GM06990 (cell line): ENCODE data around the gene CBLC.

Experiments
- DNase-seq: peaks from one replicate; pipeline ENCODE4 v3.0.0-alpha.2; 2011; ENCODE audit not compliant: insufficient read length; ENCODE audit errors: extremely low read depth
- H3K27me3 ChIP-seq: replicated peaks from 2 replicates; pipeline ENCODE4 v1.6.0; 2011; ENCODE audit warnings: low read length; ENCODE audit not compliant: control insufficient read depth, insufficient read depth
- H3K36me3 ChIP-seq: 2 replicates; pipeline ENCODE4 v1.5.1; 2011; ENCODE audit warnings: low read length; ENCODE audit not compliant: control insufficient read depth, insufficient read depth
- H3K4me3 ChIP-seq: replicated peaks from 2 replicates; pipeline ENCODE4 v1.5.1; 2011; ENCODE audit warnings: low read depth, mild to moderate bottlenecking, control low read depth, low read length
- TF ChIP-seq, protein P1 (sequence below): IDR thresholded peaks from 2 replicates; pipeline ENCODE4 v1.5.1; 2011; ENCODE audit warnings: low read length, control low read depth, mild to moderate bottlenecking, inconsistent platforms; ENCODE audit not compliant: insufficient read depth, poor library complexity, severe bottlenecking

Gene CBLC

GRCh38 chr19:44752816-44753625 is 24.7 kb upstream of the CBLC start:
- Histone ChIP-seq H3K4me3 (peak overlapping the region; percentile 56), H3K36me3 (peaks cover 17% of the 10 kb centered on the region), H3K27me3 (no peaks in the 10 kb centered on the region)
- peak; percentile 95 for DNase-seq
- TF ChIP-seq, protein P1, sequence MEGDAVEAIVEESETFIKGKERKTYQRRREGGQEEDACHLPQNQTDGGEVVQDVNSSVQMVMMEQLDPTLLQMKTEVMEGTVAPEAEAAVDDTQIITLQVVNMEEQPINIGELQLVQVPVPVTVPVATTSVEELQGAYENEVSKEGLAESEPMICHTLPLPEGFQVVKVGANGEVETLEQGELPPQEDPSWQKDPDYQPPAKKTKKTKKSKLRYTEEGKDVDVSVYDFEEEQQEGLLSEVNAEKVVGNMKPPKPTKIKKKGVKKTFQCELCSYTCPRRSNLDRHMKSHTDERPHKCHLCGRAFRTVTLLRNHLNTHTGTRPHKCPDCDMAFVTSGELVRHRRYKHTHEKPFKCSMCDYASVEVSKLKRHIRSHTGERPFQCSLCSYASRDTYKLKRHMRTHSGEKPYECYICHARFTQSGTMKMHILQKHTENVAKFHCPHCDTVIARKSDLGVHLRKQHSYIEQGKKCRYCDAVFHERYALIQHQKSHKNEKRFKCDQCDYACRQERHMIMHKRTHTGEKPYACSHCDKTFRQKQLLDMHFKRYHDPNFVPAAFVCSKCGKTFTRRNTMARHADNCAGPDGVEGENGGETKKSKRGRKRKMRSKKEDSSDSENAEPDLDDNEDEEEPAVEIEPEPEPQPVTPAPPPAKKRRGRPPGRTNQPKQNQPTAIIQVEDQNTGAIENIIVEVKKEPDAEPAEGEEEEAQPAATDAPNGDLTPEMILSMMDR = no peak

GRCh38 chr19:44753626-44753931 is 24.1 kb upstream of the CBLC start:
- no peak for DNase-seq
- Histone ChIP-seq H3K27me3 (no peaks in the 10 kb centered on the region), H3K4me3 (peak overlapping the region; percentile 56), H3K36me3 (peaks cover 19% of the 10 kb centered on the region)
- TF ChIP-seq, protein P1 = no peak

- Histone ChIP-seq H3K4me3 (peak overlapping the region; percentile 56), H3K27me3 (no peaks in the 10 kb centered on the region), H3K36me3 (peaks cover 19% of the 10 kb centered on the region)
- TF ChIP-seq, protein P1 = no peak
- peak; percentile 83 for DNase-seq
Observed at GRCh38 chr19:44753932-44754749, 23.5 kb upstream of the CBLC start.

GRCh38 chr19:44754750-44755080 is 23.0 kb upstream of the CBLC start:
- TF ChIP-seq, protein P1 = no peak
- H3K4me3 ChIP-seq = peak overlapping the region; percentile 56
- DNase-seq = no peak
- H3K27me3 ChIP-seq = no peaks in the 10 kb centered on the region
- peaks cover 20% of the 10 kb centered on the region for H3K36me3 ChIP-seq

- peaks cover 22% of the 10 kb centered on the region for H3K36me3 ChIP-seq
- no peak for DNase-seq
- TF ChIP-seq, protein P1 = no peak
- no peak overlapping the region for H3K4me3 ChIP-seq
- H3K27me3 ChIP-seq = no peaks in the 10 kb centered on the region
Observed at GRCh38 chr19:44755219-44755618, 22.5 kb upstream of the CBLC start.
